MM.1S (cell line): ENCODE data around the gene RABGAP1L.

Experiments
- EZH2 ChIP-seq: fragments of 300-600 bp; sonication (generic); optimal IDR thresholded peaks from 2 replicates; pipeline ENCODE3; 2017; ENCODE audit warnings: low read depth, mild to moderate bottlenecking, antibody characterized with exemption, low read length, mixed read lengths
- EZH2phosphoT487 ChIP-seq: fragments of 300-600 bp; sonication (generic); IDR thresholded peaks from 2 replicates; pipeline ENCODE4 v1.6.1; 2018; ENCODE audit warnings: antibody characterized with exemption, low read length
- TF ChIP-seq, protein P1 (sequence below): fragments of 300-600 bp; sonication (generic); IDR thresholded peaks from 2 replicates; pipeline ENCODE4 v1.5.1; 2016; ENCODE audit warnings: antibody characterized with exemption, low read length, mixed read lengths

DNA sequence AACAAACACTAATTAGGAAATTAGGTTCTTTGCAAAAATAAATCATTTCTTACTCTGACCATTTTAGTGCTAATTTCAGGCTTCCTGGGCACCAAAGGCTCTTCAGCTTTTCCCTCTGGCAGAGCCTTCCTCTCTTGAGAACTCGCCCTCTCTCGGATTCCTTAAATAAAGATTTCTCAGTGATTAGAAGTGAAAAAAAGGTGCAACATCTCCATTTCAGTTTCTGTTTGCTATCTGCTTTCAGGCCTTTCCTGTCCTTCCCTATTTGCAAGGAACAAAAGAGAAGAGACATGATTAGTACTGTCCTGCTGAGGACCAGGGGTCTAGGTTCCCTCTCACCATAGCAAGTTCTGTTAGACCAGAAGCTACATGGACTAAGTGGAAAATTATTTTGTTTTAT, 812.6 kb downstream of the RABGAP1L start:
- TF ChIP-seq, protein P1, sequence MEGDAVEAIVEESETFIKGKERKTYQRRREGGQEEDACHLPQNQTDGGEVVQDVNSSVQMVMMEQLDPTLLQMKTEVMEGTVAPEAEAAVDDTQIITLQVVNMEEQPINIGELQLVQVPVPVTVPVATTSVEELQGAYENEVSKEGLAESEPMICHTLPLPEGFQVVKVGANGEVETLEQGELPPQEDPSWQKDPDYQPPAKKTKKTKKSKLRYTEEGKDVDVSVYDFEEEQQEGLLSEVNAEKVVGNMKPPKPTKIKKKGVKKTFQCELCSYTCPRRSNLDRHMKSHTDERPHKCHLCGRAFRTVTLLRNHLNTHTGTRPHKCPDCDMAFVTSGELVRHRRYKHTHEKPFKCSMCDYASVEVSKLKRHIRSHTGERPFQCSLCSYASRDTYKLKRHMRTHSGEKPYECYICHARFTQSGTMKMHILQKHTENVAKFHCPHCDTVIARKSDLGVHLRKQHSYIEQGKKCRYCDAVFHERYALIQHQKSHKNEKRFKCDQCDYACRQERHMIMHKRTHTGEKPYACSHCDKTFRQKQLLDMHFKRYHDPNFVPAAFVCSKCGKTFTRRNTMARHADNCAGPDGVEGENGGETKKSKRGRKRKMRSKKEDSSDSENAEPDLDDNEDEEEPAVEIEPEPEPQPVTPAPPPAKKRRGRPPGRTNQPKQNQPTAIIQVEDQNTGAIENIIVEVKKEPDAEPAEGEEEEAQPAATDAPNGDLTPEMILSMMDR, result peak; percentile 3; the same call in 1 of the 2 replicates
- TF ChIP-seq EZH2phosphoT487 (no peak), EZH2 (no peak)
